Smooth muscle cell (in vitro differentiated cells): ENCODE results near the gene TRMT44. TPM values are rescaled to one million over a fixed set of nuclear protein-coding genes. Genes with fewer than 3 reads are reported as not detected.

Experiments
- DNase-seq: peaks from one replicate; lab custom pipeline; 2025; ENCODE audit not compliant: unreplicated experiment; lab: John Stamatoyannopoulos, UW
- H2AFZ ChIP-seq: fragments of 200-600 bp; sonication (generic); 2 replicates; pipeline ENCODE4 v1.6.0; 2016; ENCODE audit warnings: antibody characterized with exemption, low read depth, mild to moderate bottlenecking
- H3F3A ChIP-seq: fragments of 200-600 bp; sonication (generic); 2 replicates; pipeline ENCODE4 v1.6.0; 2017; ENCODE audit warnings: antibody characterized with exemption, low read depth
- H3K27ac ChIP-seq: fragments of 200-600 bp; sonication (generic); 2 replicates; pipeline ENCODE4 v1.5.1; 2016; ENCODE audit warnings: low read depth, mild to moderate bottlenecking
- H3K27me3 ChIP-seq: fragments of 200-600 bp; sonication (generic); 2 replicates; pipeline ENCODE4 v1.6.1; 2016; ENCODE audit warnings: low read depth, mild to moderate bottlenecking
- H3K36me3 ChIP-seq: fragments of 200-600 bp; sonication (generic); 2 replicates; pipeline ENCODE4 v1.5.1; 2016; ENCODE audit warnings: low read depth
- H3K4me1 ChIP-seq: fragments of 200-600 bp; sonication (generic); 2 replicates; pipeline ENCODE4 v1.5.1; 2016; ENCODE audit warnings: low read depth
- H3K4me2 ChIP-seq: fragments of 200-600 bp; sonication (generic); 2 replicates; pipeline ENCODE4 v1.6.0; 2016; ENCODE audit warnings: mild to moderate bottlenecking
- H3K4me3 ChIP-seq: fragments of 200-600 bp; sonication (generic); 2 replicates; pipeline ENCODE4 v1.5.1; 2016; ENCODE audit warnings: mild to moderate bottlenecking
- H3K79me2 ChIP-seq: fragments of 200-600 bp; sonication (generic); 2 replicates; pipeline ENCODE4 v1.6.0; 2016; ENCODE audit warnings: low read depth, mild to moderate bottlenecking
- H3K9ac ChIP-seq: fragments of 200-600 bp; sonication (generic); 2 replicates; pipeline ENCODE4 v1.6.0; 2016; ENCODE audit warnings: low read depth
- H3K9me3 ChIP-seq: fragments of 200-600 bp; sonication (generic); replicated peaks from 2 replicates; pipeline ENCODE4 v1.5.1; 2016; ENCODE audit warnings: low read depth
- H4K20me1 ChIP-seq: fragments of 200-600 bp; sonication (generic); 2 replicates; pipeline ENCODE4 v1.6.0; 2016; ENCODE audit warnings: low read depth
- CTCF ChIP-seq: fragments of 200-600 bp; sonication (generic); IDR thresholded peaks from 2 replicates; pipeline ENCODE4 v1.5.1; 2017; ENCODE audit warnings: borderline replicate concordance, mild to moderate bottlenecking, antibody characterized with exemption; ENCODE audit not compliant: insufficient read depth, poor library complexity, severe bottlenecking
- WGBS: methylation state at CpG from one replicate; pipeline ENCODE4 v1.1.7; 2016; ENCODE audit warnings: low lambda C conversion rate; 5-methylcytosine and 5-hydroxymethylcytosine counted together
- polyA plus RNA-seq: library from polyadenylated mRNA; unstranded; fragments of >200 nt; fragmentation: Nextera tagmentation; extraction: Ambion mirVana; gene quantifications from 2 replicates; pipeline ENCODE4 v1.2.1, GENCODE V29; 2016
- total RNA-seq: library from RNA; depleted of rRNA; stranded (reverse); fragments of >200 nt; gene quantifications from 2 replicates; pipeline ENCODE4 v1.2.3, GENCODE V29; 2014

The TRMT44 gene
- total and polyA plus RNA-seq, 2 experiments from 2014 or later, result 5.0 to 18.7 TPM

- Histone ChIP-seq H3K27me3 (no peaks in the 10 kb centered on the region), H3K36me3 (no peaks in the 10 kb centered on the region), H3K9me3 (no peaks in the 10 kb centered on the region), H3F3A (no peaks in the 10 kb centered on the region), H3K4me3 (no peak overlapping the region), H3K4me2 (no peak overlapping the region), H3K79me2 (no peaks in the 10 kb centered on the region), H3K4me1 (no peaks in the 10 kb centered on the region), H3K9ac (no peak overlapping the region), H3K27ac (no peak overlapping the region), H2AFZ (no peak overlapping the region), H4K20me1 (peaks cover 14% of the 10 kb centered on the region)
- no peak for DNase-seq
- 68% methylated on average over 26 of the region's 26 CpGs for WGBS
- TF ChIP-seq CTCF, result peak; percentile 27
These were observed 29.8 kb upstream of the TRMT44 start for GRCh38 chr4:8410641-8411271.

- H4K20me1 ChIP-seq, result peaks cover 22% of the 10 kb centered on the region
- no peak overlapping the region for H3K9ac ChIP-seq
- H3K27me3 ChIP-seq, result no peaks in the 10 kb centered on the region
- 96% methylated on average over 12 of the region's 13 CpGs for WGBS
- H3K36me3 ChIP-seq, result no peaks in the 10 kb centered on the region
- DNase-seq, result no peak
- no peaks in the 10 kb centered on the region for H3K9me3 ChIP-seq
- no peak overlapping the region for H2AFZ ChIP-seq
- H3K4me2 ChIP-seq, result no peak overlapping the region
- no peaks in the 10 kb centered on the region for H3K4me1 ChIP-seq
- H3F3A ChIP-seq, result no peaks in the 10 kb centered on the region
- no peak overlapping the region for H3K4me3 ChIP-seq
- H3K27ac ChIP-seq, result no peak overlapping the region
- TF ChIP-seq CTCF, result no peak
- no peaks in the 10 kb centered on the region for H3K79me2 ChIP-seq
These were observed 29.0 kb upstream of the TRMT44 start for GRCh38 chr4:8411351-8412180.

- no peaks in the 10 kb centered on the region for H3K9me3 ChIP-seq
- H3K4me1 ChIP-seq, result no peaks in the 10 kb centered on the region
- H3F3A ChIP-seq, result no peaks in the 10 kb centered on the region
- WGBS, result 97% methylated on average over 5 of the region's 5 CpGs
- peaks cover 6% of the 10 kb centered on the region for H3K79me2 ChIP-seq
- peaks cover 30% of the 10 kb centered on the region for H4K20me1 ChIP-seq
- no peak overlapping the region for H3K4me3 ChIP-seq
- H3K4me2 ChIP-seq, result no peak overlapping the region
- H3K36me3 ChIP-seq, result no peaks in the 10 kb centered on the region
- H2AFZ ChIP-seq, result no peak overlapping the region
- no peak overlapping the region for H3K27ac ChIP-seq
- TF ChIP-seq CTCF, result no peak
- DNase-seq, result no peak
- H3K27me3 ChIP-seq, result no peaks in the 10 kb centered on the region
- H3K9ac ChIP-seq, result no peak overlapping the region
These were observed 28.3 kb upstream of the TRMT44 start for GRCh38 chr4:8412288-8412687.
